ENCODE measurements around the gene CLCN7.

Gene CLCN7

DNA sequence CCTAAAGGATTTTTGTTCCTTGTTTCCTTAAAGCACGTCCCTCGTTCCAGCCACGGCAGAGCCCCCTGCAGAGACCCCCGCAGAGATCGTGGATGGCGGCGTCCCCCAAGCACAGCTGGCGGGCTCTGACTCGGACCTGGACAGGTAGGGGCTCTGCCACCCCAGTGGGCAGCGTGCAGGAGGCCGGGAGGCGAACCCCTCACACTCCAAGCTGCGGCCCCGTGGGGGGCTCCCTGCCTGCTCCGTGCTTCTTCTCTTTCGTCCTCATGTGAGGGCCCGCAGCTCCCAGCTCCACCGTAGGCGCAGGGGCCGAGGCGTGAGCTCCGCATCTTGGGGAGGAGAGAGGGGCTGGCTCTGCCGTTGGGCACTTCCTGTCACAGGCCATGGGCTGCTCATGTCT is 26.8 kb upstream of the CLCN7 start:
- DNase-seq, result no peak

DNA sequence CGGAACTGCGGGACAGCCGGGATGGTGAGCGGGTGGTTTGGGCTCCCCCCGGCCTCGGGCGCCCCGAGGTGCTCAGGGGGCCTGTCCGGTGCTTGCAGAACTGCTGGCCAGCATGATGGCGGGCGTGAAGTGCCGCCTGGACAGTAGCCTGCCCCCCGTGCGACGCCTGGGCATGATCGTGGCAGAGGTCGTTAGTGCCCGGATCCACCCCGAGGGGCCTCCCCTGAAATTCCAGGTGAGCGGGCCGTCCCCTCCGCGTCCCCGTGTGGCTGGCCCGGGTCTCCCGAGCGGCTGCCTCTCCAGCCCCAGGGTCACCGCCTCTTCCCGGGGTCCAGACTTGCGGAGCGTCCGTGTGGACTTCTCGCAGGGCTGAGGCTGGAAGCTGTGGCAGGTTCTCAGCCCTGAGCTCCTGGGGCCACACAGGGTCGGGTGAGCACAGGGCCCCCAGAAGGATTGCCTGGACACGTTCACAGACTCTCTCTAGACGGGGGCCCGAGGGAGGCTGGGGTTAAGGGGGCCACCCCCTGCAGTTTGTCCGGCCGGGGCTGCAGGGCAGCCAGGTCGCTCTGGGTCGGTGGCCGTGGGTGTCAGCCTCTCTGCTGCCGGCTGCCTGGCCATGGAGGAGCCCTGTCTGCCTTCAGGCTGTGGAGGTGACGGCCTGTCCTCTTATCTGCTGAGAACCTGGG is 25.8 kb upstream of the CLCN7 start:
- no peak for DNase-seq

DNA sequence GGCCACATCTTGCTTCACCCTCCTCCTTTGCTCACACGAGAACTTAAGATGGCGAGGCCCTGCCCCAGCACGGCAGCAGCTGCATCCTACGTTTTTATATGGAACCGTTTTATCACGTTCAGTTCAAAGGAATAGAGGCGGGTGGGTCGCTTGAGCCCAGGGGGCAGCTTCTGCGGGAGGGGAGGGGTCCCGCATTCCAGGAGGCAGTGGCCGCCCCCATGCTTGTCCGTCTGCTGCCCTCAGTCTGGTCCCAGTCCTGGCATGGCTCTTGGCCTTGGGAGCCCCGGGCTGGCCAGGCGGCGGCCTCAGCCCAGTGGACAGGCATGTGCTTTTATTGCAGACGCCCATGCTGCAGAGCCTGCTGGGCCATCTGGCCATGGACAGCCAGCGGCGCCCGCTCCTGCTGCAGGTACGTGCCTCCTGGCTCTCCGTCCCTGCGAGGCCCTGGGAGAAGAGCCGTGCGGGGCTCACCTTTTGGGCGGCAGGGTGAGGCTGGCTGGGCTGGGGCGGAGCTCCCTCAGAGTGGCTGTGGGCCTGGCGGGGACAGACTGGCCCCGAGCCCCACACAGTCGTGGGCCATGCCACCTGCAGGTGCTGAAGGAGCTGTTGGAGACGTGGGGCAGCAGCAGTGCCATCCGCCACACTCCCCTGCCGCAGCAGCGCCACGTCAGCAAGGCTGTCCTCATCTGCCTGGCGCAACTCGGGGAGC is 25.1 kb upstream of the CLCN7 start:
- DNase-seq, result no peak

GRCh38 chr16:1498899-1499676 is 24.3 kb upstream of the CLCN7 start:
- no peak for DNase-seq

- DNase-seq, result no peak
Observed at GRCh38 chr16:1497014-1497598, 22.3 kb upstream of the CLCN7 start.

- no peak for DNase-seq
Observed at GRCh38 chr16:1496464-1496863, 21.6 kb upstream of the CLCN7 start.

GRCh38 chr16:1495889-1496262 is 21.0 kb upstream of the CLCN7 start:
- DNase-seq, result no peak

- no peak for DNase-seq
Observed at GRCh38 chr16:1495211-1495888, 20.5 kb upstream of the CLCN7 start.

DNA sequence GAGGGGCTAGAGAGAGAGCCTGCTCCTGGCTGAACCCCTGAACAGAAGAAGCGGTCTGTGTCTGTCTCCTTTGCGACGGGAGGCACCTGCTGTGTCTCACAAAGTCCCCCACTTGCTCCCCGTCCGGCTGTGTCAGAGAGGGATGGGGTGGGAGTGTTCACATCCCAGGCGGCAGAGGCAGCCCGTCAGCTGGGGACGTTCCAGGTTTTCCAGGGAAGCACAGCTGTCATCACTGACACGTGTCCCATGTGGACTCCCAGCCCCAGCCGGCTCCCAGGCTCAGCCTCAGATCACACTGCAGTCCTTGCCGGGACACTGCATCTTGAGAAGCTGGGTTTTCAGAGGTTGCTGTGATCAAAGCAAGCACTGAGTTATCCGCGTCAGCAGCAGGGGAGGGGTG is 19.9 kb upstream of the CLCN7 start:
- no peak for DNase-seq

GRCh38 chr16:1494129-1494640 is 19.4 kb upstream of the CLCN7 start:
- no peak for DNase-seq

DNA sequence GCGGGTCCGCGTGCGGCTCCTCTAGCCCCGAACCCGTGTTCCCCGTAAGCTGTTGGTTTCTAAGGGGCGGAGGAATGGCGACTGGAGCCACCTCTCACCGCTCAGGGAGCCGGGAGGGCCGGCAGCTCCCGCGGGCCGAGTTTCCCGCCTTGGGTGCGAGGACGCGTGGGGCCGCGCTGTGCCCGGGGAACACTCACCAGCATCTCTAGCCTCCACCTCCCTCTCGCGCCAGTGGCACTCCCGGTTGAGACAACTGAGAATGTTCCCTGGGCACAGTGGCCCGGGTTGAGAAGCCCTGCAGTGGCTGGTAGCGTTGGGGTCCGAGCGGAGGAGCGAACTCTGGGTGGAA is 18.9 kb upstream of the CLCN7 start:
- DNase-seq, result no peak

GRCh38 chr16:1492923-1493745 is 18.3 kb upstream of the CLCN7 start, which contains the start of gene TELO2:
TSS of gene TELO2 (plus strand) at chr16:1493360. CDS start at chr16:1494282, 922 bp downstream.
- DNase-seq, result peak; percentile 79

GRCh38 chr16:1492082-1492922 is 17.5 kb upstream of the CLCN7 start:
- DNase-seq, result no peak

GRCh38 chr16:1491327-1491726 is 16.5 kb upstream of the CLCN7 start:
- no peak for DNase-seq

GRCh38 chr16:1489077-1489476 is 14.2 kb upstream of the CLCN7 start:
- no peak for DNase-seq

DNA sequence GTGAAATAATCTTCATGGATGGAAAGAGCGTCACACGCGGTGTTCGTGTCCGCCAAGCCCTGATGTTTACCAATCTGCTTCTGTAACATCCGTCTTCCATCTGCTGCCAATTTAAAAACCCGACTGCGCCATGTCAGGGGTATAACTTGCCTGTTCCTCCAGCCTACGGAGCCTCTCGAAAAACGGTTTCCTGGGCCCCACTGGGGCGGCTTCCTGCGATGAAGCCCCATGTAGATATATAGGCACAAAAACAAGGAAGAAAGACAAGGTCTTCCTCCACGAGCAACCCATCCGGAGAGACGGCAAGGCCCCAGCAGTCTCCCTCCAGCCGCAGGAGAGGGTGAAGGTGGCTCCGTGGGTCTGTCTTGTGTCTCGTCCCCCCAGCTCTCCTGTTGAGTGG is 13.8 kb upstream of the CLCN7 start, which contains the start of gene PTX4:
Gene PTX4 (minus strand): TSS at position 326 of the 400 bp plus-strand sequence. CDS start 35 bp downstream, at position 291.
- DNase-seq, result no peak

- DNase-seq, result no peak
Observed at GRCh38 chr16:1488054-1488601, 13.3 kb upstream of the CLCN7 start.

DNA sequence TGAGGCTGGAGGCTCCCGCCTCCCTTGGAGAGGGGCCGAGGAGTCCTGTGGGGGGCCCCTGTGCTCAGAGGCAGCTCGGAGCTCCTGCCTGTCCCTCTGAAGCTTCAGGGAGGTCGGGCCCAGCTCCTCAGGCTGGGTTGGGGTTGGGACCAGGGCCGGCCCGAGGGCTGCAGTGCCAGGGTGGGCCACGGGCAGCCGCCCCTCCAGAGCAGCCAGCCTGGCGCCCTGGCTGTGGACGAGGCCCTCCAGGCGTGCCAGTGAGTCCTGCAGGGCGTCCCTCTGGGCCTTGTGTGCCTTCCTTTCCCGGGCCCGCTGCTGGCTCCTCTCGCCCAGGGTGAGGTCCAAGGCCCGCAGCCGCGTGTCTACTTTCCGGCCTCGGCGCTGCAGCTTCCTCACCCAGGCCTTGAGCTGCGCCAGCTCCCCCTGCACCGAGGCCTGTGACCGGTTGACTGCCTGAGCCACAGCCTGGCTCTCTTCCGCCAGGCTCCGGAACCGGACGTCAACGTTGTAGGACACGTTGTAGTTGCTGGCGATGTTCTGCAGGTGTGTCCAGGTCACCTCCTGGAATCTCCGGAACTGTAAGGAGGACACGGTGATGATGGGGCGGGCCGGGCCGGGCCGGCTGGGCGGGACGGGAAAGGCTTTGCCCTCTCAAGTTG is 12.7 kb upstream of the CLCN7 start:
- no peak for DNase-seq

DNA sequence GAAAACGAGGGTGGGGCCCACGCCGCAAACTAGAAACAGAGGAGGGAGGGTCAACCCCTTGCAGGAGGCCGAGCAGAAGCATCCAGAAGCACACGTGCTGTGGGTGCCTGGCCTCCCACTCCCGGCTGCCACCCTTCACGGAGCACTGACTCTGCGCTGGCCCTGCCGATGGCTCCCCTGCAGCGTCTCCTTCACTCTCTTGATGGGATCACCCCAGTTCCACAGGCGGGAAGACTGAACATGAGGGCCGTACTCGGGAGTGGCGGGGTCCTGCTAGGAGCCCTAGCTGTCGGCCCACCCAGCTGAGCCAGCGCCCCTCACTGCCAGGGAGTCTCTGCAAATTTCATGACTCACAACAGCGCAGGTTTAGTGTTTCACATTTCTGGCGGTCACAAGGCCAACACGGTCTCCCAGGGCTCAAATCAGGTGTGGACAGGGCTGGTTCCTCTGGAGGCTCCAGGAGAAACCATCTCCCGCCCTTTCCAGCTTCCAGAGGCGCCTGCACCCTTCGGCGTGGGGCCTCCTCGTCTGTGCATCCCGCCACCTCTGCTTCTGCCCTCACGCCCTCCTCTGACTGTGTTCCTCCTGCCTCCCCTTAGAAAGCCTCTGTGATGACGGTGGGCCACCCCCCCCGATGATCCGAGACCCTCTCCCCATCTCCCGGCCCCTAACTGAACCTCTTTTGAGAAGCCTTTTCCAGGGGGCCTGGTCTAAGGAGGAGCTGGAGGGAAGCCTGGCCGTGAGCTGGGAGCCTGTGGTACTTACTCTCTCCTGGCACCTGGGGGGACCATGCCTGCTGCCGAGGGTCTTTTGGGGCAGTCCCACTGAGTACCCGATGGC is 11.9 kb upstream of the CLCN7 start:
- DNase-seq, result no peak

Data from activated effector memory CD4-positive, alpha-beta T cell treated with Interleukin-2 at 50 U/mL for 16 hours (primary cell).